MCF 10A (cell line): ENCODE results near the gene CEACAM5. TPM values are rescaled to one million over a fixed set of nuclear protein-coding genes. Genes with fewer than 3 reads are reported as not detected.

Experiments
- BruUV-seq: library from RNA; stranded (reverse); fragments of 400-500 nt; replicated peaks from 2 replicates; lab custom pipeline; 2021; lab: Mats Ljungman, UMichigan
- CTCF ChIA-PET: fragments of 300-600 bp; sonication (Branson Sonifier 250); formaldehyde crosslinking; extraction: SDS; loops from one replicate; lab custom pipeline; 2021; ENCODE audit warnings: antibody characterized with exemption, inconsistent platforms; lab: Yijun Ruan, JAX
- POLR2A ChIA-PET: fragments of 300-600, 350-650 bp; sonication (Branson Sonifier 250); formaldehyde crosslinking; extraction: SDS; loops from one replicate; lab custom pipeline; 2020; ENCODE audit warnings: antibody characterized with exemption, inconsistent platforms; lab: Yijun Ruan, JAX
- DNase-seq: peaks from one replicate; pipeline ENCODE4 v3.0.0-alpha.2; 2018; ENCODE audit not compliant: unreplicated experiment
- H3K27ac Mint-ChIP-seq: one replicate; pipeline ENCODE4 v1.8.0; 2022; ENCODE audit warnings: mild to moderate bottlenecking, low read depth, mixed read lengths; ENCODE audit not compliant: unreplicated experiment
- H3K27me3 Mint-ChIP-seq: one replicate; pipeline ENCODE4 v1.8.0; 2022; ENCODE audit warnings: mixed read lengths; ENCODE audit not compliant: insufficient read depth, unreplicated experiment
- H3K36me3 Mint-ChIP-seq: one replicate; pipeline ENCODE4 v1.8.0; 2022; ENCODE audit warnings: mild to moderate bottlenecking, moderate library complexity, mixed read lengths; ENCODE audit not compliant: insufficient read depth, unreplicated experiment
- H3K4me1 Mint-ChIP-seq: one replicate; pipeline ENCODE4 v1.8.0; 2022; ENCODE audit warnings: mixed read lengths; ENCODE audit not compliant: insufficient read depth, unreplicated experiment
- H3K4me3 Mint-ChIP-seq: one replicate; pipeline ENCODE4 v1.8.0; 2022; ENCODE audit warnings: mild to moderate bottlenecking, moderate library complexity, mixed read lengths; ENCODE audit not compliant: unreplicated experiment
- H3K9me3 Mint-ChIP-seq: one replicate; pipeline ENCODE4 v1.8.0; 2022; ENCODE audit warnings: mixed read lengths; ENCODE audit not compliant: unreplicated experiment
- CTCF ChIP-seq: fragments of 200-600 bp; IDR thresholded peaks from one replicate; pipeline ENCODE4 v1.8.0; 2022; ENCODE audit warnings: antibody characterized with exemption, mild to moderate bottlenecking; ENCODE audit not compliant: unreplicated experiment
- intact Hi-C: fragments of 100-400 bp; cut with micrococcal nuclease; formaldehyde crosslinking; loops from 2 replicates; pipeline ENCODE4 v1.14.1; 2022
- total RNA-seq: library from RNA; stranded (reverse); gene quantifications from 2 replicates; pipeline ENCODE4 v1.2.3, GENCODE V29; 2022

Gene CEACAM5
- total RNA-seq, 1 experiment from 2014 or later, result not detected

- no TSS peak for BruUV-seq
- no peak for TF ChIP-seq CTCF
- Mint-ChIP-seq H3K9me3 (no peaks in the 10 kb centered on the region), H3K4me1 (no peaks in the 10 kb centered on the region), H3K27me3 (peaks cover 71% of the 10 kb centered on the region), H3K4me3 (no peak overlapping the region), H3K36me3 (no peaks in the 10 kb centered on the region), H3K27ac (no peak overlapping the region)
- intact Hi-C loops, result no loop called here
- POLR2A ChIA-PET, result no interaction called here
- no peak for DNase-seq
- CTCF ChIA-PET, result no interaction called here
These were observed 7.8 kb upstream of the CEACAM5 start for GRCh38 chr19:41700381-41701195.

- H3K9me3 Mint-ChIP-seq, result no peaks in the 10 kb centered on the region
- no peak overlapping the region for H3K27ac Mint-ChIP-seq
These were observed 6.9 kb upstream of the CEACAM5 start for GRCh38 chr19:41701401-41702075.

GRCh38 chr19:41702171-41702651 lies 6.2 kb upstream of the CEACAM5 start:
- Mint-ChIP-seq H3K4me1 (no peaks in the 10 kb centered on the region), H3K4me3 (no peak overlapping the region), H3K9me3 (no peaks in the 10 kb centered on the region), H3K27me3 (peaks cover 74% of the 10 kb centered on the region), H3K27ac (no peak overlapping the region), H3K36me3 (no peaks in the 10 kb centered on the region)
- no TSS peak for BruUV-seq
- TF ChIP-seq CTCF, result no peak
- peak; percentile 28 for DNase-seq
- POLR2A ChIA-PET, result no interaction called here
- CTCF ChIA-PET, result interaction anchor here (1.0 to 1.3 kb wide), 3 partner anchors 11 to 60 kb away, joined by 3 to 4 read pairs (median 3); partner anchors contain the start of gene CEACAM7
- intact Hi-C loops, result no loop called here

More at GRCh38 chr19:41701401-41702075, 6.9 kb upstream of the CEACAM5 start:
- Mint-ChIP-seq H3K36me3 (no peaks in the 10 kb centered on the region), H3K27me3 (peaks cover 72% of the 10 kb centered on the region), H3K4me1 (no peaks in the 10 kb centered on the region), H3K4me3 (no peak overlapping the region)
- POLR2A ChIA-PET, result no interaction called here
- no TSS peak for BruUV-seq
- intact Hi-C loops, result no loop called here
- CTCF ChIA-PET, result interaction anchor here (1.0 to 1.3 kb wide), 3 partner anchors 10 to 60 kb away, joined by 3 to 4 read pairs (median 3); partner anchors contain the start of gene CEACAM7
- peak; percentile 8 for DNase-seq
- TF ChIP-seq CTCF, result no peak

- Mint-ChIP-seq H3K27me3 (peaks cover 74% of the 10 kb centered on the region), H3K4me1 (no peaks in the 10 kb centered on the region), H3K9me3 (no peaks in the 10 kb centered on the region), H3K4me3 (no peak overlapping the region), H3K36me3 (no peaks in the 10 kb centered on the region), H3K27ac (no peak overlapping the region)
- no peak for DNase-seq
- intact Hi-C loops, result no loop called here
- ChIA-PET POLR2A (no interaction called here), CTCF (no interaction called here)
- BruUV-seq, result no TSS peak
- TF ChIP-seq CTCF, result no peak
These were observed 4.7 kb upstream of the CEACAM5 start for GRCh38 chr19:41703602-41704293.
